K562 (cell line): ENCODE results near the gene MPRIP. TPM values are rescaled to one million over a fixed set of nuclear protein-coding genes. Genes with fewer than 3 reads are reported as not detected.

ENCODE experiments used
- ATAC-seq: fragments of 200-7000 bp; cut with Tn5 transposase; 3 replicates; pipeline ENCODE4 v1.9.1; 2020; ENCODE audit warnings: moderate library complexity
- BruUV-seq: library from RNA; stranded (reverse); fragments of 400-500 nt; replicated peaks from 2 replicates; lab custom pipeline; 2021; lab: Mats Ljungman, UMichigan
- CTCF ChIA-PET: fragments of 300-600 bp; formaldehyde crosslinking; extraction: SDS; loops from one replicate; lab custom pipeline; 2021; ENCODE audit warnings: low intra/inter-chr PET ratio; lab: Yijun Ruan, JAX
- POLR2A ChIA-PET: fragments of 300-600, 350-650 bp; sonication (Branson Sonifier 250); formaldehyde crosslinking; extraction: SDS; loops from one replicate; lab custom pipeline; 2021; ENCODE audit warnings: antibody characterized with exemption, inconsistent platforms; lab: Yijun Ruan, JAX
- DNase-seq, 4 experiments: peaks; one replicate each; pipeline versions ENCODE4 v3.0.0 to v3.0.0-alpha.2; 2011 to 2018; ENCODE audit warnings: low spot score in 3 of 4, mixed read lengths in 3 of 4; ENCODE audit errors: extremely low read depth in 1 of 4
- FAIRE-seq: peaks from 2 replicates; lab custom pipeline; 2011; peaks lifted over from hg19 to GRCh38; lab: Jason Lieb, UNC
- H2AFZ ChIP-seq: 2 replicates; pipeline ENCODE4 v1.6.0; 2011; ENCODE audit warnings: low read depth, low read length, control low read depth, inconsistent platforms
- H3K27ac ChIP-seq: fragments of 200-600 bp; 3 replicates; pipeline ENCODE4 v1.8.0; 2011; ENCODE audit warnings: low read depth, mild to moderate bottlenecking, control low read depth, inconsistent platforms, low read length, moderate library complexity, mixed read lengths; ENCODE audit errors: extremely low read depth
- H3K27me3 ChIP-seq, 2 experiments: fragments of 300-600 bp in 1 of 2; 2 replicates in 1 of 2; 3 replicates in 1 of 2; pipeline versions ENCODE4 v1.6.0 to v1.8.0; 2011; ENCODE audit warnings: inconsistent platforms in 2 of 2, low read length in 2 of 2, mild to moderate bottlenecking in 1 of 2, mixed read lengths in 1 of 2, moderate library complexity in 1 of 2; ENCODE audit not compliant: control insufficient read depth in 2 of 2, insufficient read depth in 2 of 2
- H3K36me3 ChIP-seq: fragments of 300-600 bp; 3 replicates; pipeline ENCODE4 v1.8.0; 2011; ENCODE audit warnings: mild to moderate bottlenecking, low read length, inconsistent platforms; ENCODE audit not compliant: control insufficient read depth, insufficient read depth
- H3K4me1 ChIP-seq, 2 experiments: fragments of 200-600 bp in 1 of 2; replicated peaks in 1 of 2; 2 replicates in 1 of 2; 3 replicates in 1 of 2; pipeline versions ENCODE4 v1.5.1 to v1.8.0; 2011; ENCODE audit warnings: inconsistent platforms in 2 of 2, low read length in 2 of 2, mild to moderate bottlenecking in 1 of 2, mixed read lengths in 1 of 2, moderate library complexity in 1 of 2; ENCODE audit not compliant: control insufficient read depth in 2 of 2, insufficient read depth in 2 of 2
- H3K4me2 ChIP-seq: 2 replicates; pipeline ENCODE4 v1.6.1; 2011; ENCODE audit warnings: low read length, control low read depth, inconsistent platforms, mixed read lengths; ENCODE audit not compliant: insufficient read depth
- H3K4me3 ChIP-seq: fragments of 200-600 bp; sonication (generic), shearing (Covaris generic); 2 replicates; pipeline ENCODE4 v1.5.1; 2016; ENCODE audit warnings: control low read depth, inconsistent platforms
- H3K79me2 ChIP-seq: fragments of 200-600 bp; 3 replicates; pipeline ENCODE4 v1.8.0; 2011; ENCODE audit warnings: low read length, inconsistent platforms; ENCODE audit not compliant: control insufficient read depth, insufficient read depth
- H3K9ac ChIP-seq, 2 experiments: 2 replicates each; pipeline versions ENCODE4 v1.6.0 to v1.6.1; 2011; ENCODE audit warnings: low read depth in 2 of 2, low read length in 2 of 2, control low read depth in 1 of 2, inconsistent platforms in 1 of 2, mild to moderate bottlenecking in 1 of 2, mixed read lengths in 1 of 2; ENCODE audit not compliant: insufficient read depth in 1 of 2
- H3K9me1 ChIP-seq: one replicate; pipeline ENCODE4 v1.6.0; 2011; ENCODE audit warnings: inconsistent platforms, mild to moderate bottlenecking, low read length, moderate library complexity; ENCODE audit not compliant: control insufficient read depth, insufficient read depth
- H3K9me3 ChIP-seq: replicated peaks from 2 replicates; pipeline ENCODE4 v1.5.1; 2011; ENCODE audit warnings: low read depth, low read length, inconsistent platforms; ENCODE audit not compliant: control insufficient read depth, insufficient read depth
- H4K20me1 ChIP-seq: replicated peaks from 2 replicates; pipeline ENCODE4 v1.6.1; 2011; ENCODE audit warnings: low read length, inconsistent platforms, mixed read lengths; ENCODE audit not compliant: control insufficient read depth, insufficient read depth
- ATF7 ChIP-seq: fragments of 450-650 bp; IDR thresholded peaks from 2 replicates; pipeline ENCODE4 v1.7.1; 2014; ENCODE audit warnings: mild to moderate bottlenecking, moderate library complexity
- KAT8 ChIP-seq: fragments of 450-650 bp; IDR thresholded peaks from 2 replicates; pipeline ENCODE4 v1.6.1; 2016; ENCODE audit warnings: low read depth, mild to moderate bottlenecking
- MCM5 ChIP-seq: fragments of 450-650 bp; IDR thresholded peaks from 2 replicates; pipeline ENCODE4 v1.6.1; 2016; ENCODE audit warnings: low read depth
- NR2F6 ChIP-seq: fragments of 450-650 bp; formaldehyde crosslinking; IDR thresholded peaks from 2 replicates; pipeline ENCODE4 v1.4.0; 2020; ENCODE audit warnings: mild to moderate bottlenecking
- PHF21A ChIP-seq: fragments of 450-650 bp; IDR thresholded peaks from 2 replicates; pipeline ENCODE4 v1.6.1; 2017; ENCODE audit warnings: low read depth, borderline replicate concordance
- PTBP1 ChIP-seq: fragments of 200-400 bp; formaldehyde crosslinking; IDR thresholded peaks from 2 replicates; pipeline ENCODE4 v1.6.1; 2017; ENCODE audit warnings: low read depth, low read length
- PURB ChIP-seq: sonication (generic); formaldehyde crosslinking; IDR thresholded peaks from 2 replicates; pipeline ENCODE4 v1.9.0; 2021; ENCODE audit warnings: low read depth, mild to moderate bottlenecking, missing genetic modification reagents
- RREB1 ChIP-seq: fragments of 250-450 bp; sonication (Bioruptor Pico); IDR thresholded peaks from 2 replicates; pipeline ENCODE4 v1.4.0; 2020
- TCF7 ChIP-seq: sonication (generic); IDR thresholded peaks from 2 replicates; pipeline ENCODE4 v1.6.1; 2016; ENCODE audit warnings: antibody characterized with exemption, borderline replicate concordance
- ZEB2 ChIP-seq: fragments of 450-650 bp; IDR thresholded peaks from 2 replicates; pipeline ENCODE4 v1.6.1; 2016
- ZNF174 ChIP-seq: fragments of 250-450 bp; sonication (Bioruptor Pico); IDR thresholded peaks from 2 replicates; pipeline ENCODE4 v1.4.0; 2020; ENCODE audit warnings: mild to moderate bottlenecking
- ZNF23 ChIP-seq: fragments of 250-450 bp; sonication (Bioruptor Pico); IDR thresholded peaks from 2 replicates; pipeline ENCODE4 v1.4.0; 2020; ENCODE audit warnings: mild to moderate bottlenecking
- ZNF354B ChIP-seq: fragments of 250-450 bp; sonication (Bioruptor Pico); IDR thresholded peaks from 2 replicates; pipeline ENCODE4 v1.4.0; 2020
- ZNF592 ChIP-seq: fragments of 450-650 bp; IDR thresholded peaks from 2 replicates; pipeline ENCODE4 v1.6.1; 2017; ENCODE audit warnings: antibody characterized with exemption, mild to moderate bottlenecking
- WGBS: fragments of 100-300 bp; shearing (Covaris generic); methylation state at CpG from one replicate; pipeline ENCODE4 v1.1.6; 2016; ENCODE audit warnings: low coverage, mixed read lengths; ENCODE audit not compliant: insufficient coverage; ENCODE audit errors: missing lambda C conversion rate; 5-methylcytosine and 5-hydroxymethylcytosine counted together
- in situ Hi-C: fragments of 300-500 bp; cut with MboI; formaldehyde crosslinking; loops from 4 replicates; pipeline ENCODE4 v1.15.0; 2018; ENCODE audit warnings: inconsistent platforms, mixed read lengths
- intact Hi-C: fragments of 100-400 bp; cut with micrococcal nuclease; formaldehyde crosslinking; loops from 2 replicates; pipeline ENCODE4 v1.14.2; 2022
- polyA plus RNA-seq, 8 experiments: library from polyadenylated mRNA; depleted of rRNA in 4 of 8; stranded (reverse) in 5 of 8; unstranded in 3 of 8; fragments of >200 nt; fragmentation: Nextera tagmentation in 2 of 8; fragmentation: Illumina TruSeq in 1 of 8; extraction: Ambion mirVana in 2 of 8; extraction: Trizol in 1 of 8; gene quantifications; 2 replicates each; pipeline versions ENCODE4 v1.2.1 to v1.2.3, GENCODE V29; 2011 to 2014; ENCODE audit warnings: inconsistent platforms in 1 of 8, missing spikeins in 1 of 8
- total RNA-seq, 7 experiments: library from RNA; depleted of rRNA in 6 of 7; stranded (reverse); fragments of >200 nt in 6 of 7; fragmentation: Illumina TruSeq in 2 of 7; extraction: Trizol in 2 of 7; gene quantifications; 2 replicates each; pipeline versions ENCODE4 v1.2.1 to v1.2.3, GENCODE V29; 2011 to 2021; ENCODE audit warnings: low replicate concordance in 1 of 7

MPRIP gene
- total and polyA plus RNA-seq, 9 of the 15 experiments (the other 6 are each of a cell fraction or from before 2014, with no cell fraction given) = 10.0 to 72.6 (median 30.1) TPM

- Histone ChIP-seq H3K9ac (no peak overlapping the region), H3K27me3 (no peaks in the 10 kb centered on the region), H2AFZ (no peak overlapping the region), H3K36me3 (no peaks in the 10 kb centered on the region; the same call in 2 of the 3 replicates), H3K9me3 (no peaks in the 10 kb centered on the region), H3K4me3 (no peak overlapping the region), H4K20me1 (0 out of 2 replicates have a peak, but pooled peaks cover 5% of the 10 kb centered on the region), H3K27ac (no peak overlapping the region), H3K4me1 (peaks cover 0 to 2% of the 10 kb centered on the region in 2 experiments; a peak in 1 of 5 replicates), H3K9me1 (no peaks in the 10 kb centered on the region), H3K79me2 (no peaks in the 10 kb centered on the region), H3K4me2 (no peak overlapping the region)
- ATAC-seq (no peak), FAIRE-seq (no peak), DNase-seq (no peak)
- in situ Hi-C loops = no loop called here
- POLR2A ChIA-PET = interaction anchor here (1.3 to 1.5 kb wide), 2 partner anchors 9 to 14 kb away, joined by 3 to 4 read pairs; no protein-coding TSS in a partner anchor
- BruUV-seq = no TSS peak
- intact Hi-C loops = no loop called here
- CTCF ChIA-PET = no interaction called here
- whole genome bisulfite sequencing = 77% methylated on average over 7 of the region's 10 CpGs
- no peak for TF ChIP-seq ZNF23
- no peak for TF ChIP-seq PHF21A
- TF ChIP-seq RREB1 (CRISPR knock-in tag) = no peak
- no peak for TF ChIP-seq MCM5
- no peak for TF ChIP-seq ZNF592
- TF ChIP-seq PTBP1 = no peak
- TF ChIP-seq ZEB2 = no peak
- TF ChIP-seq KAT8 = no peak
- TF ChIP-seq NR2F6 (CRISPR knock-in tag) = no peak
- no peak for TF ChIP-seq ZNF174
- no peak for TF ChIP-seq ZNF354B (CRISPR knock-in tag)
- no peak for TF ChIP-seq TCF7
- no peak for TF ChIP-seq ATF7
- no peak for TF ChIP-seq PURB
Measured at GRCh38 chr17:17059301-17059890, 17.1 kb downstream of the MPRIP start.
